Activated CD4-positive, alpha-beta T cell treated with anti-CD3 and anti-CD28 coated beads, Interleukin-2, amount 50 U/mL, for 4 hours (primary cell): ENCODE data around the gene RAB11FIP3.
"Not testable (repeated sequence)": the region's sequence is repeated elsewhere in the genome, so short reads cannot be mapped to it uniquely, and the experiment has no call there.

Experiments
- DNase-seq, 2 experiments: peaks; one replicate each; pipeline ENCODE4 v3.0.0-alpha.2; 2020

Gene RAB11FIP3

DNA sequence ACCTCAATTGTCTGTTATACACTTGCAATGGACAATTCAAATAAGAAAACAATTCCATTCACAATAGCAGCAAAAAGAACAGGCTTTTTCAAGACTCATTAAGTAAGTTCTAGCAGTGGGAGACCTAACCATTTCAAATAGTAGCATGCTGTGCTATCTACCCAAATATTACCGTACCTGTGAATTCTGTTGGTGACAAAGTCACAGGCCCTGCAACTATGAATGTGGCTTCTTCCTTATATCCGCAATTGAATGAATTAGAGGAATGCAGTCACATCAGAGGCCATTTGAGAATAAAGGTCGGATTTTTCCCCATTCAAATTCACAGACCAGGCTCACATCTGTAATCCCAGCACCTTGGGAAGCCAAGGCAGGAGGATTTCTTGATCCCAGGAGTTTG, 29.2 kb upstream of the RAB11FIP3 start:
- DNase-seq, result no peak

- DNase-seq, result no peak
Measured at GRCh38 chr16:396605-397004, 28.8 kb upstream of the RAB11FIP3 start.

GRCh38 chr16:397135-397661, 28.3 kb upstream of the RAB11FIP3 start, which contains the start of gene NME4:
Gene NME4 (plus strand): TSS chr16:397199. CDS start chr16:397223, 24 bp downstream.
- no peak for DNase-seq

- DNase-seq, result no peak
Measured at GRCh38 chr16:397736-398332, 27.6 kb upstream of the RAB11FIP3 start.

DNA sequence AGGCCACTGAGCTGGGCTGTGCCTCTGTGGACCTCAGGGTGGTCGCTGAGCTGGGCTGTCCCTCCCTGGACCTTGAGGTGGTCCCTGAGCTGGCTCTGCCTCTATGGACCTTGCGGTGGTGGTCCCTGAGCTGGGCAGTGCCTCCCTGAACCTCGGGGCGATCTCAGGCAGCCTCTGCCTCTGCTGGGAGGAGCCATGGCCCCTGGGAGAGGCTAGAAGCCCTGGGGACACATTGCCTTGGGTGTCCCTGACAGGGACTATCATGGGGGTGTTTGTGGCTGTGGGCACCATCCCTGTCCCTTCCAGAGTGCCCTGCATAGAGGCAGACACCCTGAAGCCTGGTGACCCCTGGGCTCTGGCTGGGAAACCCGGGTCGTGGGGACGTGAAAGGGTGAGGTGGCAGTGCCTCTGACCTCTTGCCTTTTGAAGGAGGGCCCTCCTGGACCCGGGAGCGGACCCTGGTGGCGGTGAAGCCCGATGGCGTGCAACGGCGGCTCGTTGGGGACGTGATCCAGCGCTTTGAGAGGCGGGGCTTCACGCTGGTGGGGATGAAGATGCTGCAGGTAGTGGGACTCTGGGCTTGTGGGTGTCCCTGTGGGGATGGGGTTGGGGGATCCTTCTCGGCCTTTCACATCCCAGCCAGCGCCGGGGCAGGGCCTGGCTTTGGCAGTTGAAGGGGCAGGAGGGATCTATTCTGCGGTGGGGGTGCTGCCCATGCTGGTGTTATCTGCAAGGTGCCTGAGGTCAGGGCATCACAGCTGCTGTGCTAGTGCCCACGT, 26.7 kb upstream of the RAB11FIP3 start:
- no peak for DNase-seq

GRCh38 chr16:399340-400019, 26.0 kb upstream of the RAB11FIP3 start:
- DNase-seq, result no peak

DNA sequence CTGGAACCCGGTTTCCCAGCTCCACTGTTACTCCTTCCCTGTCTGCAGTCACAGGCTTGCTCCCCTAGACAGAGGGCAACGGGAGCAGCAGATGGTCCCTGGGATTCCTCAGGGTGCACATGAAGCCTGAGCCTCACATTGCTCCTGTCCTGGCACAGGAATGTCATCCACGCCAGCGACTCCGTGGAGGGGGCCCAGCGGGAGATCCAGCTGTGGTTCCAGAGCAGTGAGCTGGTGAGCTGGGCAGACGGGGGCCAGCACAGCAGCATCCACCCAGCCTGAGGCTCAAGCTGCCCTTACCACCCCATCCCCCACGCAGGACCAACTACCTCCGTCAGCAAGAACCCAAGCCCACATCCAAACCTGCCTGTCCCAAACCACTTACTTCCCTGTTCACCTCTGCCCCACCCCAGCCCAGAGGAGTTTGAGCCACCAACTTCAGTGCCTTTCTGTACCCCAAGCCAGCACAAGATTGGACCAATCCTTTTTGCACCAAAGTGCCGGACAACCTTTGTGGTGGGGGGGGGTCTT, 25.3 kb upstream of the RAB11FIP3 start:
- DNase-seq, result no peak

DNA sequence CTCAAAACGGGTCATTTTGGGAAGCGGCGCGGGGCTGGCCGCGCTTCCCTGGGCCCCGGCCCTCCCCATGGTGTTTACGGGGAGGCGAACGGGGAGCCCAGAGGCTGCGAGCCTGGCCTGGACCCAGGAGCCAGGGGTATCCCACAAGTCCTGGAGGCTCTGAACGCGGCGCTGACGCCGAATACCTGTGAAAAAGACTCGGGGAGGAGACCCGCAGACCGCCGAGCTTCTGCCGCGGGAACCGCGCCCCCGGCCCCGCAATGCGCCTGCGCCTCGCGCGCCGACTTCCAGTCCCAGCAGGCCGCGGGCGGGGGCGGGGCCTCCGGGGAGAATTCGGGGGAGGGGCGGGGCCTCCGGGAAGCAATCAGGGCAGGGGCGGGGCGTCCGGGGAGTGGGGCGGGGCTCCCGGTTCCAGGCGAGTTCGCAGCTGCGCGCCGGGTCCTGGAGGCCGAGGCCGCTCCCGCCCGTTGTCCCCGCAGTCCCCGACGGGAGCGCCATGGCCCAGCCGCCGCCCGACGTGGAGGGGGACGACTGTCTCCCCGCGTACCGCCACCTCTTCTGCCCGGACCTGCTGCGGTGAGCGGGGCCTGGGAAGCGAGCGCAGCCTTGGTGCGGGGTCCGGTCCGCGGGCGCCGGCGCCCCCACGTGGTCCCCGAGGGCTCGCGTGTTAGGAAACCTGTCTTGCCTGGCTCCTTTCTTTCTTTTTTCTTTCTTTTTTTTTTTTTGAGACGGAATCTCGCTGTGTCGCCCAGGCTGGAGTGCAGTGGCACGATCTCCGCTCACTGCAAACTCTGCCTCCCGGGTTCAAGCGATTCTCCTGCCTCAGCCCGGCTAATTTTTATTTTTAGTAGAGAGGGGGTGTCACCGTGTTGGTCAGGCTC, 23.7 kb upstream of the RAB11FIP3 start, which contains the start of gene DECR2:
Gene DECR2, plus strand, starts transcription at position 418 of the 881 bp plus-strand sequence. Its CDS starts 79 bp downstream, at position 497.
- peak; percentile 99 for DNase-seq

DNA sequence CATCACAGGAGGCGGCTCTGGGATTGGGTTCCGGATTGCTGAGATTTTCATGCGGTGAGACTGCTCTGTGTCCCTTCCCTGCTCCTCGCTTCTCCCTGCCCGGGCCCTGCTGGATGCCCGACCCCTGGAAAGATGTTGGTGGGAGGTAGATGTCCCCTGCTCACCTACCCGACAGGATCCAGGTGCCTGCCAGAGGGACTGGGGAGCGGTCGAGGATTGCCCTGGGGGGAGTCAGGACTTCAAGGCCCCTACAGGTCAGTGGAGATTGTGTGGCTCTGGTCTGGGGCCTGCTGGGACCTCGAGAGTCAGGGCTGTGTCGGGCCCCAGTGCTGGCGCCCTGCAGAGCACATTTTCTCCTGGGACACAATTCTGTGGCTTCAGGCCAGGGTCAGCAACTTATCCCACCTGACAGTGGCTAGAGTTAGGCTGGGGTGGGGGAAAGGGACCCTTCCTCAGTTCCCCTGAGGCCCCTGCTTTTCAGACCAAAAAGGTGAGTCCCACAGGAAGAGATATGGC, 20.4 kb upstream of the RAB11FIP3 start:
- no peak for DNase-seq

DNA sequence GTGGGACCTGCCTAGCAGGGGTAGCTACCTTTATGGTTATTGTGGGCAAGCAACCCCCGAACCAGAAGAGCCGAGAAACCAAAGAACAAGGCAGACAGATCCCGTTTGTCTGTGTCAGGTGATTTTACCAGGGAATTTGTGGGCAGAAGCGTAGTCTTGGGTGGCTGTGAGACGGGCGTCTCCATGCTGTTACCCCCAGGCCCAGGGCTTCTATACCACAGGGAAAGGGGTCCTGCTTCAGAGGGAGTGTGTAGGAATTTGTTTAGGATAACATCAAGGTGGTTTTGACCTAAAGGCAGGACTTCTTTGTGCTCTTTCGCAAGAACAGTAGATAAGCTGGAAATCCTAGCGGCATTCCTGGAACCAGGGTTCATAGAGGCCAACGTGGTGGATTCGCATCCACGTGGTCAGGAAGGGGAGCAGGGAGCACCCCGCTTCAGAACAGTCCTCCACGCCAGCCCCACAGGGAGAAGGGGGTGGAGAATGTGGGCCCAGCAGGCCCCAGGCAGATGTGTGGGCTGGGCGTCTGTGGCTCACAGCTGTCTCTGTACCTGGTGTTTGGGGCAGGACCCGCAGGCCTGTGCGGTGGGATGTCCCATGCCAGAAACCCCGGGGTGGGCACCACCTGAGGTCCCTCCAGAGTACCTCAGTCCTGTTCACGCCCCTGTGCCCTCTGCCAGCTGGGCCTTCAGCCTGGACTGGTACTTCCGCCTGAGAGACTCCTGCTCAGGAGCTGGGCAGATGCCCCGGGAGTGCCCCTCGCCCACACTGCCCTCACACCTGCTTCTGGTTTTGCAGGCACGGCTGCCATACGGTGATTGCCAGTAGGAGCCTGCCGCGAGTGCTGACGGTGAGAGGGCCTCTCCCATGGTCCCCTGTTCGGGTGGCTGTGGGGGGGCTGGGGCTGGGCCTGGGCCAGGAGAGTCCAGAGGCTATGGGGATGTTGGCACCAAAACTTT, 19.6 kb upstream of the RAB11FIP3 start:
- DNase-seq, result no peak

- no peak for DNase-seq
Measured at GRCh38 chr16:407253-407652, 18.2 kb upstream of the RAB11FIP3 start.

DNA sequence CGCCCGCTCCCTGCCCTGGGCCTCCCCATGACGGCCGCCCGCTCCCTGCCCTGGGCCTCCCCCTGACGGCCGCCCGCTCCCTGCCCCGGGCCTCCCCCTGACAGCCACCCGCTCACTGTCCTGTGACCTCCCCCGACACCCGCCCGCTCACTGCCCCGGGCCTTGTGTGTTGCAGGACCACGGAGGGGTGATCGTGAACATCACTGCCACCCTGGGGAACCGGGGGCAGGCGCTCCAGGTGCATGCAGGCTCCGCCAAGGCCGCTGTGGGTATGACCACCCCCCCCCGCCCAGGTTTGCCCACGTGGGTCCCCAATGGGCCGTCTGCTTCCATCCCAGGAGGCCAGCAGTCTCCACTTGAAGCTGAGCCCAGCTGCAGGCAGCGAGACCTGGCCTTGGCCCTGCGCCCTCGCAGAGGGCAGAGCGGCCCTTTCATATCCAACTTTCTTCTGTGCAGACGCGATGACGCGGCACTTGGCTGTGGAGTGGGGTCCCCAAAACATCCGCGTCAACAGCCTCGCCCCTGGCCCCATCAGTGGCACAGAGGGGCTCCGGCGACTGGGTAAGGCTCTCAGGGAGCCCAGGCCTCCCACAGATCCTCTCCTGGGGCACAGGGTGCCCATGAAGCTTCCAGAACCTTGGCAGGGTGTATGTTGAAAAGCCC, 14.8 kb upstream of the RAB11FIP3 start:
- DNase-seq, result no peak

GRCh38 chr16:411576-412265, 13.7 kb upstream of the RAB11FIP3 start:
- no peak for DNase-seq

DNA sequence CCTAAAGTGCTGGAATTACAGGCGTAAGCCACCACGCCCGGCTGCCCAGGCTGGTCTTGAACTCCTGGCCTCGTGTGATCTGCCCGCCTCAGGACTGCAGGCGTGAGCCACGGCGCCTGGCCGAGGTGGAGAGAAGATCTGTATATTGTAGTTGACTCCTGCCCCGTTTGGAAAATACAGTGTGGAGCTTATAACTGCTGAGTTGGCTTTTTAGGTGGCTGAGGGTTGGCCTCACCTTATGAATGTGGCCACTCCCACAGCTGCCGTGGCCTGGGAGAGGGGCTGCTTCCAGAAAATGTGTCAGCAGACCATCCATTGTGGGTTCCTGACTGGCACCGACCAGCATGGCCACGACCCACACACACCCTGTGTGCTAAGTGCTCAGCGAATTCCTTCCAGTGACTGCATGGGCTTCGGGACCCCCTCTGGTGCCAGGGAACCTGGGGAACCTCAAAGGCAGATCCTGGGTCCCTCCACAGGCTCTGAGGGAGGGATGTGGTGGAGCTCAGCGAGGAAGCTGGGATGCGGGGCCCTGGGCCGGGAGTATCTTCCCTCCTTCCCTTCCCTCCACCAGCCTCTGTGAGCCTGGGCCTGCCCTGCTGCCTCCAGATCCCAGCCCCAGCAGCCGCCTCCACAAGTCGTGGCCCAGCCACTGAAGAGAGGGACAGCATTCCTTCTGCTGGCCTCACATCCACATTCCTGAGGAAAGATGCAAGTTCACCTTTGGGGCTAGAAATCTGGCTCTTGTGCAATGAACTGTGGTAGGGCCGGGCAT, 10.9 kb upstream of the RAB11FIP3 start:
- DNase-seq, result no peak

DNA sequence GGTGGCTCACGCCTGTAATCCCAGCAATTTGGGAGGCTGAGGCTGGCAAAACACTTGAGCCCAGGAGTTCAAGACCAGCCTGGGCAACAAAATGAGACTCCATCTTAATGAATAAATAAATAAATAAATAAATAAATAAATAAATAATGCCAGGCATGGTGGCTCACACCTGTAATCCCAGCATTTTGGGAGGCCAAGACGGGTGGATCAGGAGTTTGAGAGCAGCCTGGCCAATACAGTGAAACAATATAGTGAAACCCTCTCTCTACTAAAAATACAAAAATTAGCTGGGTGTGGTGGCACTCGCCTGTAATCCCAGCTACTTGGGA, 10.3 kb upstream of the RAB11FIP3 start:
- DNase-seq, result not testable (repeated sequence)

- DNase-seq, result not testable (repeated sequence)
Measured at GRCh38 chr16:422179-422578, 3.3 kb upstream of the RAB11FIP3 start.

- no peak for DNase-seq
Measured at GRCh38 chr16:424033-424622, 1.3 kb upstream of the RAB11FIP3 start.

GRCh38 chr16:424623-425081, 797 bp upstream of the RAB11FIP3 start:
- no peak for DNase-seq
